Endothelial cell (in vitro differentiated cells): Measurements from ENCODE around the gene PDE4D. TPM values are rescaled to one million over a fixed set of nuclear protein-coding genes. Genes with fewer than 3 reads are reported as not detected.

Source experiments
- DNase-seq: peaks from one replicate; pipeline ENCODE4 v3.0.0; 2021; ENCODE audit warnings: low spot score
- H3K27ac Mint-ChIP-seq: one replicate; pipeline ENCODE4 v1.8.0; 2021; ENCODE audit warnings: mixed read lengths, inconsistent platforms; ENCODE audit not compliant: unreplicated experiment
- H3K27me3 Mint-ChIP-seq: one replicate; pipeline ENCODE4 v1.8.0; 2021; ENCODE audit warnings: mild to moderate bottlenecking, moderate library complexity, mixed read lengths, inconsistent platforms; ENCODE audit not compliant: unreplicated experiment
- H3K36me3 Mint-ChIP-seq: one replicate; pipeline ENCODE4 v1.8.0; 2021; ENCODE audit warnings: mild to moderate bottlenecking, low read depth, mixed read lengths, inconsistent platforms; ENCODE audit not compliant: unreplicated experiment
- H3K4me1 Mint-ChIP-seq: one replicate; pipeline ENCODE4 v1.8.0; 2021; ENCODE audit warnings: mild to moderate bottlenecking, mixed read lengths, inconsistent platforms; ENCODE audit not compliant: unreplicated experiment
- H3K4me3 Mint-ChIP-seq: one replicate; pipeline ENCODE4 v1.8.0; 2021; ENCODE audit warnings: mild to moderate bottlenecking, mixed read lengths, inconsistent platforms; ENCODE audit not compliant: unreplicated experiment
- H3K9me3 Mint-ChIP-seq: one replicate; pipeline ENCODE4 v1.8.0; 2021; ENCODE audit warnings: mixed read lengths, inconsistent platforms; ENCODE audit not compliant: unreplicated experiment
- CTCF ChIP-seq: fragments of 200-600 bp; sonication (generic); IDR thresholded peaks from one replicate; pipeline ENCODE4 v1.5.0; 2021; ENCODE audit warnings: antibody characterized with exemption; ENCODE audit not compliant: unreplicated experiment
- total RNA-seq: library from RNA; stranded (reverse); fragmentation: NEBNext Ultra II Directional; extraction: Animal tissue kit (Norgen Biotek cat#: 25700); gene quantifications from one replicate; pipeline ENCODE4 v1.2.1, GENCODE V29; 2021; ENCODE audit not compliant: unreplicated experiment

The PDE4D gene
- total RNA-seq, 1 donor from 2014 or later, result 9.4 TPM

GRCh38 chr5:58969795-58970194 is 923.7 kb downstream of the PDE4D start:
- TF ChIP-seq CTCF, result no peak
- no peaks in the 10 kb centered on the region for H3K9me3 Mint-ChIP-seq
- H3K4me3 Mint-ChIP-seq, result no peak overlapping the region
- no peak for DNase-seq
- no peaks in the 10 kb centered on the region for H3K27me3 Mint-ChIP-seq
- H3K36me3 Mint-ChIP-seq, result peaks cover 3% of the 10 kb centered on the region
- H3K27ac Mint-ChIP-seq, result no peak overlapping the region
- peaks cover 31% of the 10 kb centered on the region for H3K4me1 Mint-ChIP-seq

GRCh38 chr5:58969253-58969652 is 924.3 kb downstream of the PDE4D start:
- no peaks in the 10 kb centered on the region for H3K36me3 Mint-ChIP-seq
- TF ChIP-seq CTCF, result no peak
- no peaks in the 10 kb centered on the region for H3K27me3 Mint-ChIP-seq
- peaks cover 31% of the 10 kb centered on the region for H3K4me1 Mint-ChIP-seq
- peak overlapping the region; percentile 1 for H3K27ac Mint-ChIP-seq
- no peak overlapping the region for H3K4me3 Mint-ChIP-seq
- no peaks in the 10 kb centered on the region for H3K9me3 Mint-ChIP-seq
- no peak for DNase-seq

- H3K9me3 Mint-ChIP-seq, result no peaks in the 10 kb centered on the region
- no peak for TF ChIP-seq CTCF
- no peak overlapping the region for H3K4me3 Mint-ChIP-seq
- peak overlapping the region; percentile 49 for H3K27ac Mint-ChIP-seq
- no peaks in the 10 kb centered on the region for H3K36me3 Mint-ChIP-seq
- H3K4me1 Mint-ChIP-seq, result peaks cover 31% of the 10 kb centered on the region
- no peaks in the 10 kb centered on the region for H3K27me3 Mint-ChIP-seq
- DNase-seq, result no peak
These were observed 925.2 kb downstream of the PDE4D start for GRCh38 chr5:58968350-58968749.

- Mint-ChIP-seq H3K4me1 (peaks cover 31% of the 10 kb centered on the region), H3K9me3 (no peaks in the 10 kb centered on the region), H3K36me3 (no peaks in the 10 kb centered on the region), H3K27me3 (no peaks in the 10 kb centered on the region), H3K4me3 (no peak overlapping the region), H3K27ac (no peak overlapping the region)
- no peak for DNase-seq
- no peak for TF ChIP-seq CTCF
These were observed 925.8 kb downstream of the PDE4D start for GRCh38 chr5:58967597-58968281.

GRCh38 chr5:58965677-58966414 is 927.7 kb downstream of the PDE4D start:
- Mint-ChIP-seq H3K27ac (no peak overlapping the region), H3K27me3 (no peaks in the 10 kb centered on the region), H3K9me3 (no peaks in the 10 kb centered on the region)

More at GRCh38 chr5:58965677-58966414, 927.7 kb downstream of the PDE4D start:
- TF ChIP-seq CTCF, result peak; percentile 32
- Mint-ChIP-seq H3K4me1 (peaks cover 31% of the 10 kb centered on the region), H3K36me3 (no peaks in the 10 kb centered on the region), H3K4me3 (no peak overlapping the region)
- DNase-seq, result no peak
